HL-60/S4 (cell line): ENCODE data around the gene GLP2R.

Experiments used
- in situ Hi-C: fragments of 300-500 bp; cut with MboI; formaldehyde crosslinking; loops from 2 replicates; pipeline ENCODE4 v1.14.3; 2022; ENCODE audit warnings: low sequenced_read_pairs

GLP2R gene

GRCh38 chr17:9897372-9897968, 71.7 kb downstream of the GLP2R start:
- in situ Hi-C loops, result no loop called here

GRCh38 chr17:9898812-9899211, 73.1 kb downstream of the GLP2R start:
- in situ Hi-C loops, result no loop called here

DNA sequence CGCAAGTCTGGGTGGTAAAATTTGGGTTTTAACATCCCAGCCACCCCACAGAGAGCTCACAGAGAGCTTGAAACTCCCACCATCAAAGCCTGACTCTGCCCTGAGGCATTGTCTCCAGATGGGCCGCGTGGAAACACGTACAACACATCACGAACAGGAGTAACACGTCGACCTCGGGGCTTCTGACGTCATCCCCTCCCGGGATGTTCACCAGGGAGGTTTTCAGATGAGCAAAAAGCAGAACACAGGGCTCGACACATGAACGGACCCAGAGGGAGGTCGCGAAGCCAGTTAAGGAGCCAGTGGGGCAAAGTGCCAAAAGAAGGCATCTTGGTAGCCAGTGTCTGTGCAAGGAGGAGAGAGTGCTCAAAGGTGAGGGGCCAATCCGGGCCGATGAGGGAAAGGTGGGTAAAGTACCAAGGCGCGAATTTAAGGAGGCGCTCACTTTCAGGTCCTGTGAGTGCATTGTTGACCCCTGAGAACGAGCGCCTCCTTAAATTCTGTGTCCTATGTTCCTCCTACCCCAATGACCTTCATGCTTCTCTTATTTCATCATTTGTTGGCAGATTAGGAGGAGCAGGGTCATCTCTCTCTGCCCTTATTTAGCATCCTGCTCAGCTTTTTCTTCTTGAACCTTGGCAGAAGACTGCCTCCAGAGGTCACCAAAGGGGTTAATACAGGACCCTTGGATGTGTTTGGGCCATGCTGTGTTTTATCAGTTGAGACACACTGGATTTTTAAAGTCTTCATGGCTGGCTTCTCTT, 73.7 kb downstream of the GLP2R start:
- in situ Hi-C loops, result loop anchor here (25.0 kb wide), 1 partner anchor 713 kb away; no protein-coding TSS in a partner anchor

- in situ Hi-C loops, result loop anchor here (25.0 kb wide), 1 partner anchor 712 kb away; no protein-coding TSS in a partner anchor
Observed at GRCh38 chr17:9900044-9900594, 74.4 kb downstream of the GLP2R start.

- in situ Hi-C loops, result loop anchor here (25.0 kb wide), 1 partner anchor 712 kb away; no protein-coding TSS in a partner anchor
Observed at GRCh38 chr17:9900784-9901183, 75.1 kb downstream of the GLP2R start.

GRCh38 chr17:9902120-9902519, 76.4 kb downstream of the GLP2R start:
- in situ Hi-C loops, result loop anchor here (25.0 kb wide), 1 partner anchor 710 kb away; no protein-coding TSS in a partner anchor

DNA sequence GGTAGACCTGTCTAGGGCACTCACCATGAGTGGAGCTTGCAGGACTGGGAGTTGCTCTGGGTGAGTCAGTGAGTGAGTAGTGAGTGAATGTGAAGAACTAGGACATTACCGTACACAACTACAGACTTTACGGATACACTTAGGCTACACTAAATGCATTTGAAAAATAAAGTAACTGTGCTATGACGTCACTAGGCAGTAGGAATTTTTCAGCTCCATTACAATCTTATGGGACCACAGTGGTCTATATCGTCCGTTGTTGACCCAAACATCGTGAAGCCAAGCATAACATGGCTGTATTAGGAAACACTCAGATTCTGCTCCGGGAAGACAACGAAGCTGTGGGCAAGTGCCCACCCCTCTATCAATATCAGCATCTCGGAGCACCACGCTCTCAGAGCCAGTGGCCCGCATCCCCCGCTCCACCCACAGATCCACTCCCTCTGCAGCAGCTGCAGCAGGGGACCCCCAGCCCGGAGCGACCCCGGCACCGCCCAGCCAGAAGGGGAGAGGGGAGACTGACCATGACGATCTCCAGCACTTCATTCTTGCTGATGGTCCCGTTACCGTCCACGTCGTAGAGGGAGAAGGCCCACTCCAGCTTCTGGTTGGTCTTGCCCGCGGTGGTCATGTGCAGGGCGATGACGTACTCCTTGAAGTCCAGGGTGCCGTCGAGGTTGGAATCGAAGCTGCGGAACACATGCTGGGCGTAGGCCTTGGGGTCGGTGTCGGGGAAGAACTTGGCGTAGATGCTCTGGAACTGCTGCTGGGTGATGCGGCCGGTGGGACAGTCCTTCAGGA, 78.8 kb downstream of the GLP2R start:
- in situ Hi-C loops, result loop anchor here (25.0 kb wide), 1 partner anchor 708 kb away; no protein-coding TSS in a partner anchor

DNA sequence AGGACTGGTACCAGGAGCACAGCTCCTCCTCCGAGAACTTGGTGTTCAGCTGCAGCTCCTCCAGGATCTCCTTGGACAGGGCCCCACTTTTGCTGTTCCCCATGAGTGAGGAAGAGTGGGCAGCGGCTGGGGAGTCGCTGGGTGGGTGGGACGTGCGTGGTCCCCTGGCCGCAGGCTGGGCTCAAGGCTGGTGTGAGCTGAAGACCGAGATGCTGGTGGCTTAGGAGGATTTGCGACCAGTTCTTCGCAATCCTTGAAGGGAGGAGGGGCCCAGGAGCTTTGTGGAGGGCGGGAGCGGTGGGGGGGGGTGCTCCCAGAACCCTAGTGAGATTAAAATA, 79.3 kb downstream of the GLP2R start, which contains the start of gene RCVRN:
TSS of gene RCVRN (minus strand) at position 194 of the 338 bp plus-strand sequence. CDS start at position 103, 91 bp downstream.
- in situ Hi-C loops, result loop anchor here (25.0 kb wide), 1 partner anchor 707 kb away; no protein-coding TSS in a partner anchor

GRCh38 chr17:9905902-9906301, 80.2 kb downstream of the GLP2R start:
- in situ Hi-C loops, result loop anchor here (25.0 kb wide), 1 partner anchor 706 kb away; no protein-coding TSS in a partner anchor

- in situ Hi-C loops, result loop anchor here (25.0 kb wide), 1 partner anchor 706 kb away; no protein-coding TSS in a partner anchor
Observed at GRCh38 chr17:9906616-9907015, 80.9 kb downstream of the GLP2R start.

- in situ Hi-C loops, result loop anchor here (25.0 kb wide), 1 partner anchor 705 kb away; no protein-coding TSS in a partner anchor
Observed at GRCh38 chr17:9907131-9907530, 81.4 kb downstream of the GLP2R start.

GRCh38 chr17:9907883-9908648, 82.3 kb downstream of the GLP2R start:
- in situ Hi-C loops, result loop anchor here (25.0 kb wide), 1 partner anchor 704 kb away; no protein-coding TSS in a partner anchor

DNA sequence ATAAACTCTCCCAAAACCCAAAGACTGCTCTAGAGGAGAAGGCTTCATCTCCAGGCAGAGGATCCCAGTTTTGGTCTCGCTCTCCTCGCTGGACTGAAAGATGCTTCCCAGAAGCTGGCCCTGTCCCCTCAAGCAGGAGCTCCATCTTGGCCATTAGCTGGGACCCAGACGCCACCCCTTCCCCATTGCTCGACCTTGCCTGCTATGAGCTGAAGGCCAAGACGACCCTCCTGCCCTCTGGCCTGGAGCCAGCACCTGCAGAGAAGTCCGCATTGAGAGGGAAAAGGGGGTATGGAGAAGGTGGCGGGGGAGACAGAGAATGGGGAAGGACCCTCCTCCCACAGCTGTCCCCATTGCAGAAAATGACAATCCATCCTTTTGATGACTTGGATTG, 82.9 kb downstream of the GLP2R start:
- in situ Hi-C loops, result loop anchor here (25.0 kb wide), 1 partner anchor 704 kb away; no protein-coding TSS in a partner anchor

GRCh38 chr17:9911089-9911488, 85.4 kb downstream of the GLP2R start:
- in situ Hi-C loops, result loop anchor here (25.0 kb wide), 1 partner anchor 701 kb away; no protein-coding TSS in a partner anchor

DNA sequence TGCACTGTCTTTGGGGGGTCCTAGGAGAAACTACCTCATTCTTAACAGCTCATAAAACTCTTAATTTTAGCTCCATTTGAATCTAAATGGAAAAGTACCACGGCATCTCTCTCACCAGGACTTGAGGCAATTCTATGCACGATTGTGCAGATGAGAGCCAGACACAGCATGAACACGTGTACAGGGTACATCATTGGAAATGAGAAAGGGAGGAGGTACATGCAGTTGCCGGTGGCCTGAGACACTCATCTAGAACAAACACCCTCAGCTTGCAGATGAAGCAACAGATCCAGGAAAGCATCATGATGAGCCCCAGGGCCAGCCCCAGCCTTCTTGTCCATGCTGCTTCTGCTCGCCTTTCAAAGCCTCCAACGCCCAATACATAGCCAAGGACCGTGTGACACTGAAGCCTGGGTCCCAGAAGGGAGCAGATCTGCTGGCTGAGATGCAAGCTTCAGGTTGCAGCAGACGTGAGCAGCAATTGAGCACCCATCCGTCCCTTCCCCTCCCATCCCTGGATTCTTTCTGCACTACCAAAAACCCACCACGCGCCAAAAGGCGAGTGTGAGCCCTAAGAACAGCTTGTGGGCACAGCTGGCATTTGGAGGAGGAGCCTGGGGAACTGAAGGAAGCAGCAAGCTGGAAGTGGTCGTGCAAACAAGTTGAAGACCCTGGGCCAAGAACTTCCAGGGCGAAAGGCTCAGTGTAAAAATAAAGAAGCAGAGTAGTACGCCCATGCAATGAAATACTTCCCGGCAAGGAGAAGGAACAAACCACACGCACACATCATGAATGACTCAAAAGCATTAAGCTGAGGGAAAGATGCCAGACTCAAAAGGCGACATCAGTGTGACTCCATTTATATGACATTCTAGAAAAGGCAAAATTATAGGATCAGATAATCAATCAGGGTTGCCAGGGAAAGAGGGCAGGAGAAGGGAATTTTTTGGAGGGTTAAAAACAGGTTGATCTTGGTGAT, 86.7 kb downstream of the GLP2R start:
- in situ Hi-C loops, result loop anchor here (25.0 kb wide), 1 partner anchor 700 kb away; no protein-coding TSS in a partner anchor

DNA sequence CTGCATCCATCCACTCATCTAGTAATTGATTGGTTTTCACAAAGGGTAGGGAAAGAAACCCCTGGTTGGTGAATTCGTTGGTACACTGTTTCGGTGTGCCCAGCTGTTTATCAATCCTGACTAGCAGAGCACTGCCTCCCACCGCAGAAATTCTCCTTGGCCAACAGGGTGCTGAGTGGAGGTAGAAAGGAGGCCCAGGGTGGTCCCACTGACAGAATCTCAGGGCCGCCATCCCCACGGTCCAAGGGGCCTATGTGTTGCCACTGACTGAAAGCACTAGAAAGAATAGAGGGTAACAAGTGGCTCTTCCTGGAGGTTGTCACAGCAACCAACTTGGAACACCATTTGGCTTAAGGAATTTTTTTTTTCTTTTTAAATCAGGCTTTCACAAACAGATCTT, 87.8 kb downstream of the GLP2R start:
- in situ Hi-C loops, result loop anchor here (25.0 kb wide), 1 partner anchor 699 kb away; no protein-coding TSS in a partner anchor

- in situ Hi-C loops, result loop anchor here (25.0 kb wide), 1 partner anchor 696 kb away; no protein-coding TSS in a partner anchor
Observed at GRCh38 chr17:9916108-9916507, 90.4 kb downstream of the GLP2R start.

GRCh38 chr17:9917131-9917530, 91.4 kb downstream of the GLP2R start:
- in situ Hi-C loops, result loop anchor here (25.0 kb wide), 1 partner anchor 695 kb away; no protein-coding TSS in a partner anchor
